D721Med (cell line): ENCODE measurements around the gene RNF130.

Source experiments
- DNase-seq: peaks from one replicate; pipeline ENCODE4 v3.0.0; 2011; ENCODE audit warnings: low spot score; ENCODE audit not compliant: insufficient read length
- FAIRE-seq: peaks from 2 replicates; lab custom pipeline; 2011; peaks lifted over from hg19 to GRCh38; lab: Jason Lieb, UNC
- CTCF ChIP-seq: IDR thresholded peaks from 2 replicates; pipeline ENCODE4 v1.5.1; 2012; ENCODE audit warnings: mild to moderate bottlenecking, control low read depth; ENCODE audit not compliant: insufficient read depth; ENCODE audit errors: missing control alignments

RNF130 gene

GRCh38 chr5:180041301-180042274 is 30.0 kb downstream of the RNF130 start:
- no peak for TF ChIP-seq CTCF
- FAIRE-seq, result no peak
- DNase-seq, result no peak

- no peak for TF ChIP-seq CTCF
- no peak for DNase-seq
- no peak for FAIRE-seq
These were observed 31.0 kb downstream of the RNF130 start for GRCh38 chr5:180040287-180041214.

- no peak for FAIRE-seq
- no peak for DNase-seq
- no peak for TF ChIP-seq CTCF
These were observed 36.2 kb downstream of the RNF130 start for GRCh38 chr5:180035206-180035931.

GRCh38 chr5:180034564-180034963 is 37.0 kb downstream of the RNF130 start:
- DNase-seq, result no peak
- TF ChIP-seq CTCF, result no peak
- no peak for FAIRE-seq

GRCh38 chr5:180027459-180028089 is 44.0 kb downstream of the RNF130 start:
- DNase-seq (no peak), FAIRE-seq (peak; percentile 25)
- TF ChIP-seq CTCF, result no peak

- FAIRE-seq (no peak), DNase-seq (no peak)
- TF ChIP-seq CTCF, result no peak
These were observed 44.7 kb downstream of the RNF130 start for GRCh38 chr5:180026734-180027458.
